Right renal cortex interstitium (tissue), 3 donors: ENCODE results near the gene C10orf88. TPM values are rescaled to one million over a fixed set of nuclear protein-coding genes. Genes with fewer than 3 reads are reported as not detected.
A peak's percentile ranks its signal among the peaks of the same experiment; 100 is the strongest.

Experiments
- DNase-seq, 3 donors: peaks; one replicate each; pipeline ENCODE4 v3.0.0-alpha.2; 2013; ENCODE audit warnings: low read depth in 3 of 3, low spot score in 2 of 3
- polyA plus RNA-seq, 3 donors: library from polyadenylated mRNA; unstranded; fragments of 120-200 nt; gene quantifications; one replicate each; pipeline ENCODE4 v1.2.1, GENCODE V29; 2013; ENCODE audit not compliant: insufficient read length in 3 of 3

Gene C10orf88, protein sequence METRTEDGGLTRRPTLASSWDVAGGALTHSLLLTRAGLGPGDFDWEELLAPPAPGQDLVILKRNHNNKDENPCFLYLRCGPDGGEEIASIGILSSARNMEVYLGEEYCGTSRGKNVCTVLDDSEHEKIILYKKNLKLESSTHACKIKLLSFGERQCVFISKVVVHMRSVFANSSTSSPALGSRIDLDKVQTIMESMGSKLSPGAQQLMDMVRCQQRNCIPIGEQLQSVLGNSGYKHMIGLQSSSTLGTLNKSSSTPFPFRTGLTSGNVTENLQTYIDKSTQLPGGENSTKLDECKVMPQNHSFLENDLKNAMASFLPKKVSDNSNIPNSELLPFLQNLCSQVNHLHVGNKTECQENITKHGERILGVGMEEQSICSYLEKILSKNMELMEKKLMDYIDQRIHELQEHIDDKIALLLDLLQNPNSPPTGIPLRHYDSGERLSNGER
- polyA plus RNA-seq: 10 to 100 TPM; 18.2 to 21.2 (median 21.0) TPM

DNA sequence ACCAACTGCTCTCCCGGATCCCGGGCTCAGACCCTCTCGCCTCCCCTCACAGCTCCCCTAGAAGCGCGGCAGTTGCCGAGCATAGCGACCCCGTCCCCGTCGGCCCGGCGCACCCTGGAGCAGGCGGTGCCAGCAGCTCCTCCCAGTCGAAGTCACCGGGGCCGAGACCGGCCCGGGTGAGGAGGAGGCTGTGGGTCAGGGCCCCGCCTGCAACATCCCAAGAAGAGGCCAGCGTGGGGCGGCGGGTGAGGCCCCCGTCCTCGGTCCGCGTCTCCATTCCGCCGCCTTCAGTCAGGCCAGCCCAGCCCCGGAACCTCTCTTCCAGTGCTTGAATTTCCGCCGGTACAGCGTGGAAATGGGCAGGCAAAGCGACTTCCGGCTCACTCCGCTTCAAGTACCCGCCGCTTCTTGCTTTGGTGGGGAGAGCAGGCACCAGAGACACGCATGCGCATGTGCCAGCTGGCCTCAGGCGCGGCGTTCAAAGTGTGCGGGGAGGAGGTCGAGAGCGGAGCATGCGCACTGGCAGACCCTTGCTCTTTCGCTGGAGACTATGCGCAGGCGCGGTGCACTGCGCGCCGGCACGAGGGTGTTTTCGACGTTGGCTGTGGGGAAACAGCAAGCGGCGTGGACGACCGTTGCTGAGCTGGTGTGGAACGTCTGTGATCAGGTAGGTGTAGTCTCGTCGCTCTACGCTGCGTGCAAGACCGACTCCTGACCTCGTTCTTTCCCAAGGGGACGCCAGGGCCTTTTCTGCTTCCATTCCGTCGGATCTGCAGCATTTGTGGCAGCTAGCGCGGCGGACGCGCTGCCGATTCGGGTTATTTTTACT, at the start of gene C10orf88:
Gene C10orf88 (minus strand): TSS at position 326 of the 829 bp plus-strand sequence. CDS start 49 bp downstream, at position 277.
- peak; percentile 93 to 96 (median 95) for DNase-seq

DNA sequence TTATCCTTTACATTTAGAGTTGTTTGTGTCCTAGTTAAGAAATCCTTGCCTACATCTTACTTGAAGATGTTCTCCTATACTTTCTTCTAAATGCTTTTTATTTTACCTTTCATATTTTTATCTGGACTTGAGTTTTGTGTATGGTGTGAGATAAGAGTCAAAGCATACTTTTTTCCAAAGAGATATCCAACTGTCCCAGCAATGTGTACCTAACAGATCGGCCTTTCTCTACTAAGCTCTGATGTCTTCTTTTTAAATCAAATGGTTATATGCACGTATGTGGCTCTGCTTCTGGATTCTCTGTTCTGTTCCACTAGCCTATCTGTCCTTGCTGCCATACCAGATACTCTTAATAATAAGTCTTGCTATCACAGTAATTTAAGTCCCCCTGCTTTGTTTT, 47.3 kb upstream of the C10orf88 start:
- DNase-seq: no peak

DNA sequence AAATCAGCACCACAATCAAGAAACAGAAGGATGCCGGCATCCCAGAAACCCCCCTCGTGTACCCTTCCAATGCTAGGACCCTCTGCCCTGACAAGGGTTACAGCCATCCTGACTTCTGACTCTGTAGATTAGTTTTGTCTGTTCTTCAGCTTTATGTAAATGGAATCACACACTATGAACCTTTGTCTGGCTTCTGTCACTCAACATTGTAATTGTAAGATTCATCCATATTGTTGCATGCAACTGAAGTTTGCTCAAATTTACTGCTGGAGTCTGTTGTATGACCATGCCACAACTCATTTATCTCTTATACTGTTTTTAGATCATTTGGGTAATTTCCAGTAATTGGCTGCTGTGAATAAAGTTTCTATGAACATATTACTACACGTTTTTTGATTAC, 46.1 kb upstream of the C10orf88 start:
- no peak for DNase-seq

DNA sequence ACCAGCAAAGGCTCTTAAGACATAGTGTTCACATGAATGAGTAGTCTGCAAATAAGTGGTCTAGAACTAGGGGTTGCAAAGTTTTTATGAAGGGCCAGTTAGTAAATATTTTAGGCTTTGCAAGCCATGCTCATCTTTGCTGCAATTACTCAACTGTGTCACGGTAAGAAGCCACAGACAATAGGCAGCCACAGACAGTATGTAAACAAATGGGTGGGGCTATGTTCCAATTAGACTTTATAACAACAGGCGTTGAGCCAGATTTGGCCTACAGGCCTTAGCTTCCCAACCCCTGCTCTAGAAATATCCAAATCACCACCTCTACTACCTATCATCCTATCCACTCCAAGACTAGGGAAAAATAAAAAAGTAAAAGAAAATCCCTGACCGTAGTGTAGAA, 45.3 kb upstream of the C10orf88 start:
- DNase-seq: no peak

DNA sequence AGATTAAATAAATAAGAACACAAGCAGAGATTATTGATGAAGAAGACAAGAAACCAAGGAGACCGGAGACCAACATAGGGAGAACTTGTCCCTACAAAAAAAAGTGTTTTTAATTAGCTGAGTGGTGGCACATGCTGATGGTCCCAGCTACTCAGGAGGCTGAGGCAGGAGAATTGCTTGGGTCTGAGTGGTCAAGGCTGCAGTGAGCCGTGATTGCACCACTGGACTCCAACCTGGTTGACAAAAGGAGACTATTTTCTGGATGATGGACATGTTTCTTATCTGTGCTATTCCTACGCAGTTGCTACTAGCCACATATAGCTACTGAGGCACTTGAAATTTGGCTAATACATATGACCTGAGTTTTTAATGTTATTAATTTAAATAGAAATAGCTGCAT, 44.9 kb upstream of the C10orf88 start:
- no peak for DNase-seq

DNA sequence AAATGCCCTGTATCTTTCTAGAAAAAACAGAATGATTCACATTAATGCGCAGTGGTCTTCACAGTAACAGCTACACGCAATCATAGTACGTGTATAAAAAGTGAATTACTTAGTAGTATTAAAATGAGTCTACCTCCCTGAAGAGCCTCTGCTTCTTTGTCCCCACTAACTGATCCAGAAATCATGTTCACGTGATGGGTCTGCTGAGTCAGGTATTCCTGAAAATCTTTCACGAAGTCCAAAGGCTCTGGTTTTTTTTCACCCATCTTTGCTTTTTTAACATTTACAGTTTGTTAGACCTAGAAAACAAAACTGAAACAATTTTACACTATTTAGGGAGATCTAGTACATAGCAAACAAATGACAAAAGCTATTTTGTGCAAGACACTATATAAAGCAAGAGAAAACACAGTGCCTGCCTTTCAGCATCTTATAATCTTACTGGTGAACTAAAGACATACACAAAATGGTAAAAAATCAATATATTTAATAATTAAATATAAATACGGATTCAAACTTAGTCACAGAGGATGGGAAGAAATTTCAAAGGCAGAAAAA, 44.4 kb upstream of the C10orf88 start:
- no peak for DNase-seq

DNA sequence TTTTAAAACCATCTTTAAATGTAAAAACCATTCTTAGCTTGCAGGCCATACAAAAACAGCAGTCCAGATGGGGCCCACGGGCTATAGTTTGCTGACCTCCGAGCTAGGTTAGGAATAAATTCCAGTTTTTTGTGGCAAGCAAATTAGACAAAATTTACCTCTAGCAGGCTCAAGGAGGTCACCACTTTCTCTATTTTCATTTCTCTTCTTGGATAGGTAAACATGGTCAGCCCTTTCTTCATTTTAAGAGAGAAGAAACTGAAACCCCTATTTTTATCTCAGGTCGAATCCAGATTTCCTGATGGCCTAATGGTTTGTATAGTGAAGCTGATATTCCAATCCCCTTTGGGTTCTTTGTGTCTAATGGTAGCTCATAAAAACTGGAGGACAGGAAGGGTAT, 43.8 kb upstream of the C10orf88 start:
- DNase-seq: no peak

DNA sequence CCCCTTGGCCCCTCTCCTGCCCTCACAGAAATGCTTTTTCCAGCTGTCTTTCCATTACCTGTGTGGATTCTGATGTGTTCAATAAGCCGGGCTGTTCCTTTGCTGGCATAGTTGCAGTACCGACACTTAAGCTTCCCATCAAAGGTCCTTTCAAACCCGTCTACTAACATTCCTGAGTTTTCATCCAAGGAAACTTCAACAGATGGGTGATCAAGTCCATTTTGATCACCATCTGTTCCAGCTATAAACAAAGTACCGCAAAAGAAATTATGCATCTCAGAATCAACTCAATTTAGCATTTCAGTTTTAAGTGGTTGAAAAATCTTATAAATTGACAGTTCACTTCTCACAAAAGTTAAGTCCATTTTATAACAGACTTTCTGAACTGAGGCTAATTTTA, 41.9 kb upstream of the C10orf88 start:
- DNase-seq: no peak

DNA sequence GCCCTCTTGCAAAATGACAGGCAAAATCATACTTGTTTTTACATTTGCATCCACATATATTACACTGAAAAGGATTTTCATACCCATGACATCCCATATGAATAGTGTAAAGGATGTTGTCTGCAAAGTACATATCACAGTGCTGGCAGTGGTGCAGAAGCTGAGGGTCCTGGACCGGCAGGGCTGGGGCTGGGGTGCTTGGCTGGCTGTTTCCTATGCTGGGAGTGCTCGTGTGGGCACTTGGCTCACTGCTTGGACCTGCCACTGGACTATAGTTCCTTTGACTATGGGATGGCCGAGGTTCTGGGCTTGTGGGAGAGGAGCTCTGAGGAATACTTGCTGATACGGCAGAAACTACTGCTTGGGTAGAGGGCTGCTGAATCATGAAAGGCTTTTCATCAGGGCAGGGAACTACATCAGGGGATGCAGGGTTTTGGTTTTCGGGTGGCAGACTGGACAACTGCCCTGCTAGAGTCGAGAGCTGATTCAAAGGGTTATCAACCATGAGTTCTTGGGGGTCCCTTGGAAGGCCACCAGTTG, 39.8 kb upstream of the C10orf88 start:
- no peak for DNase-seq

DNA sequence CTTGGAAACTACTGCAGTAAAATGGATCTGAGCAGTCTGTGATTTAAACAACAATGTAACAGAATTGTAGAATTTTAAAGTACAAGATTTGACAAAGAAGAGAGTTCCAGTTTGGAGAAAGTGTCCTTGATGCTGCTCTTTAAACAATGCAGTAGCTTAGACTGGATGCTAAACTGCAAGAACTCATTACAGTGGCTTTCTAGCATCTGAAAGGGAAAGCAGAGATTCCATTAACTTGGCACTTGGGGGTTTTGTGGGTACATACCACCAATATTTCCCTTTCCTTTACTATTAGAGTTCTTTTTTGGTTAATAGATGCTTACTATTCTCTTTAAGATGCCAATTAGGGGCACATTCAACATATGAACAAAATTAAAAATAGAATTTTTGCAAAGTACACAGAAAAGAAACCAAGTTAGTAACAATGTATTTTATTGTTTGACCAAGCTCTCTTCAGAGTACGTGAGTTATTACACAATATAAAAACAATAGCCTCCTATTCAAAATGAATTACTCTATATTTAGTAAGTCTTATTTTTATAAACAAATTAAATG, 38.1 kb upstream of the C10orf88 start:
- DNase-seq: no peak

DNA sequence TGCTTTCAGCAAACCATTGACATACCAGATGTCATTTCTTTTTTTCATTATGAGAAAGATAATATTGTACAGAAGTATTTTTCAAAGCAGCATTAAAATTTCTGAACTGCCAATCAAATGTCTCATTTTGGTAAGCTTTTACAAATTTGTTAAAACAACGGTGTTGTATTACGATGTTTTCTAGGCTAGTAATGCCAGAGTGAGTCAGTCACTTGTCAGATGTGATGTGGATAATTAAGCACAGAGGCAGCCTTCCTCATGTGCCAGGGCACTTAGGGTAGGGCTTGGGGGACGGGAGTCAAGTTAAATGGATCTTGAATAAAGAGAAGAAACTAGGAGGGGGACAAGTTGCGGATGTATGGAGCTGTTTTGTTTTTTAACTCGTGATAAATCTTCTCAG, 36.3 kb upstream of the C10orf88 start:
- no peak for DNase-seq

DNA sequence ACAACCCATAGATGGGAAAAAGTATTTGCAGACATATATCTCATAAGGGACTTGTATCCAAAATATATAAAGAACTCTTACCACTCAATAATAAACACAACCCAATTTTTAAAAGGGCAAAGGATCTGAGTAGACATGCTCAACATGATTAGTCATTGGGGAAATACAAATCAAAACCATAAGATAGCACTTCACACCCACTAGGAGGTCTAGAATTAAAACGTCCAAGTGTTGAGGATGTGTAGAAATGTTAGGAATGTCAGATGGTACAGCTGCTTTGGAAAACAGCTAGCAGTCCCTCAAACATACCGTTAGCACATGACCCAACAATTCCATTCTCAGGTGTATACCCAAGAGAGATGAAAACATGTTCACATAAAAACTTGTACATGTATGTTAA, 34.5 kb upstream of the C10orf88 start:
- DNase-seq: no peak

DNA sequence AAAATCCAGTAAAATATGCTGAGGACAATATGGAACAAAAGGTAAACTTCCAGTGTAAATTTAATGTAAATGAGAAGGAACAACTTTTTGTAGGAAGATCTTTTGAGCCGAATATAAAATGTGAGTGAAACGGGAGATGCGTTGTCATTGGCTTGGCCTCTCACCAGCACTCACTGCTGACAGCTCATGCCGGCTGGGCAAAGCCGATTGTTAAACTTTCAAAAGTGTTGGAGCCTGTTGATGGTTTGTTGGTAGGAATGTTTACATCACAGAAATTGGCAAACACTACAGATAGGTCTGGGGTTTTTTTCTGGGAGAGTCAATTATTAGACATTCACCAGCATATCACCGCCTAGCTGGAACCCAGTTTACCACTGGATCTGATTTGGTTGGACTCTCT, 32.3 kb upstream of the C10orf88 start:
- no peak for DNase-seq

DNA sequence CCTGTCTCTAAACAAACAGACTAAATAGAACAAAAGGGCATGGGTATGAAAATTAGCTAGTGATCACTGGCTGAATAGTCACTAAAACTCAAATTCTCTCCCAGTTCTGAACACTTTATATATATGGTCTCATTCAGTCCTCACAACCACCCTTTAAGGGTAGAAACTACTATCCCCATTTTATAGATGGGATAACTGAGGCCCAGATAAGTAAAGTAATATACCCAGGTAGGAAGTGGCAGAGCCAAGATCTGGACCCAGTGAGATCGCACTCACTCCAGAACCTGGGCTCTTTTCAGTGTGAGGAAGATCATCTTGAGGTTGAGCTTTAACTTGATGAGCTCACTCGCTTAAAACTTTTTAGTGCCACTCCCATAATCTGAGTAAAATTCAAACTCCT, 30.7 kb upstream of the C10orf88 start:
- DNase-seq: no peak

DNA sequence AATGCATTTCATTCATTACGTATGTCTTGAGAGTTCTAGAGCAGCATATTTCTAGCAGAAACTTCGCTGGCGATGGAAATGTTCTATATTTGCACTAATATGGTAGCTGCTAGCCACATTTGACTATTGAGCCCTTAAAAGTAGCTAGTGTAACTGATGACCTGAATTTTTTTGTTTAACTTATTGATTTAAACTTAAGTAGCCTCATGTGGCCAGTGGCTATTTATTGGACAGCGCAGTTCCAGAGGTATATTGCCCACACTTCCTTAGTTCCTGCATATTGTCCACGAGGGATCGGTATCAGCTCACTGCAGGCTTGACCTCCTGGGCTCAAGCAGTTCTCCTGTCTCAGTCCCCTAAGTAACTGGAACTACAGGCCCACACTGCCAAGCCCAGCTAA, 29.9 kb upstream of the C10orf88 start:
- DNase-seq: no peak

DNA sequence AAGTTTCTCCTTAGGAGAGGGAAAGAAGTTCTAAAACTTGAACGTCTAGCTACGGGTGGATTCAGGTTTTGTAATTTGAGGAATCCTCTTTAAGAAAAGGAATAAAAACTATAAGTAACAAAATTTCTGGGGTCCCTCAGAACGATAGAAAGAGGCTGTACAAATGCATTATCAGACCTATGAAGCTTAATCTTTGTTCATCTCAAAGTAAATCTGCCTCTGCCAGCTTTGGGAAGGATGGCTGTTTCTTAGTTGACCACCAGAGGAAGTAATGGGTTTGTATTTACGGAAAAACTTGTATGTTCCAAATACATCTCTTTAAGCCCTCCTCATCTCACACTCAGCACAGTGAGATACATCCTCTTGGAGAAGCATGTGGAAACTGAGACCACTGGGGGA, 27.0 kb upstream of the C10orf88 start:
- DNase-seq: no peak

DNA sequence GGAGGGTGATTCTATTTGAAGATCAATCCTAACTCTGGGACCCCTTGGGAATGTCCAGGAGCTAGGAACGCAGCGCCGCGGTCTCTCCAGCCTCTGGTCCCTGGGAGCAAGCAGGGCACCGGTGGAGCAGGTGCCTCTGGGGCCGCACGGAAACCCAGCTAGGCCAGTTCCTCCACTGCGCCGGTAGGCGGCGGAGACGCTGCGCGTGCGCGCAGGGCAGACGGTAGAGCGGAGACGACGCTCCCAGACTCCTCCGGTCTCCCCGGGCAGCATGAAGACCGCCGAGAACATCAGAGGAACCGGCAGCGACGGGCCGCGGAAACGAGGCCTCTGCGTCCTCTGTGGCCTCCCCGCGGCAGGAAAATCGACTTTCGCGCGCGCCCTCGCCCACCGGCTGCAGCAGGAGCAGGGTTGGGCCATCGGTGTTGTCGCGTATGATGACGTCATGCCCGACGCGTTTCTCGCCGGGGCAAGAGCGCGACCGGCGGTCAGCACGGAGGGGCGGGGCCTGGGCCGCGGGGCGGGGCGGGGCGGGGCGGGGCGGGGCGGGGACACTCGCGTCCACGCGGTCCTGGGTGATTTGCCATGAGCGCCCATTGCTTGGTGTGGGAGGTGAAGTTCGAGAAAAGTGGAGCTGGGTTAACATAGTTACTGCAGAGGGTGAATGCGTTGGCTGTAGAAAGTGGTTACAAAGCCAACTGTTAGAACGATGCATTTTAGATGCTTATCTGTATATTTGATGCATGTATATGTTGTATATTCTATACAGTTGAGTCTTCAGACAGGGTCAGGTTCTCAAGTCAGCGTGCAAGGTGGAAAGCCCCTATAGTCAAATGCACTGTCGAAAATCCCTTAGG, 26.4 kb upstream of the C10orf88 start, which contains the start of gene PSTK:
Gene PSTK (plus strand): TSS at position 193 of the 857 bp plus-strand sequence. CDS start 79 bp downstream, at position 272.
- DNase-seq: peak; percentile 83 to 89 (median 87)

DNA sequence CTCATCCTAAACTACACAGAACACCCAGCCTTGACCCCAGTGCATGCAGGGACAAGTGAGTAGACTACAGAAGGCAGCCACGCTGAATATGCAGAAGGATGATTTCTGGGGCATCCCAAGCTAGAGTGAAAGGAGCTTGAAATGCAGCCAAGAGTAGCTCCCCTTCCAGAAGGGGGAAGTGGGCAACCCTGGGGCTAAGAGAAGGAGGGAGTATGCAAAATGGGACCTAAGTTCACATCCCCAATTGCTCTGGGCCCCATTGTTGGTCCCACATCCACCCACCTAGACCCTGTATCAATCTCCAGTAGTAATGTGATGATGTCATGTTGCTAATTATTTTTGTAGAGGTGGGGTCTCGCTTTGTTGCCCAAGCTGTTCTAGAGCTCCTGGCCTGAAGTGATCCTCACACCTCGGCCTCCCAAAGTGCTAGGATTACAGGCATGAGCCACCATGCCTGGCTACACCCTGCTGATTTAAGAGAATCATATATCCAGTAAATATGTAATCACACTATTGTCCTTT, 20.6 kb upstream of the C10orf88 start:
- no peak for DNase-seq

DNA sequence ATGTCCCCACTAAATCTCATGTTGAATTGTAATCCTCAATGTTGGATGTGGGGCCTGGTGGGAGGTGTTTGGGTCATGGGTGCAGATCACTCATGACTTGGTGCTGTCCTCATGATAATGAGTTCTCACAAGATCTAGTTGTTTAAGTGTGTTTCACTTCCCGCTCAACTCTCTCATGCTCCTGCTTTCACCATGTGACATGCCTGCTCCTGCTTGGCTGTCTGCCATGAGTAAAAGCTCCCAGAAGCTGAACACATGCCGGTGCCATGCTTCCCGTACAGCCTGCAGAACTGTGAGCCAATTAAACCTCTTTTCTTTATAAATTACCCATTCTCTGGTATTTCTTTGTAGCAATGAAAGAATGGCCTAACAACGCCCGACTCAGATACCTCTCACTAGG, 20.0 kb upstream of the C10orf88 start:
- DNase-seq: no peak

DNA sequence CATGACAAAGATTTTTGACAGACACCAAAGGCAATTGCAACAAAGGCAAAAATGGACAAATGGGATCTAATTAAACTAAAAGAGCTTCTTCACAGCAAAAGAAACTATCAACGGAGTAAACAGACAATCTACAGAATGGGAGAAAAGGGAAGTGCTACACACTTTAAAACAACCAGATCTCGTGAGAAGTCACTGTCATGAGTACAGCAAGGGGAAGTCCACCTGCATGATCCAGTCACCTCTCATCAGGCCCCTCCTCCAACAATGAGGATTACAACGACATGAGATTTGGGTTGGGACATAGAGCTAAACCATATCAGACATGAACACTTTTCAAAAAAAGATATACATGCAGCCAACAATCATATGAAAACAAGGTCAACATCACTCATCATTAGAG, 14.7 kb upstream of the C10orf88 start:
- no peak for DNase-seq
